ENCODE measurements around the gene FNTB. TPM values are rescaled to one million over a fixed set of nuclear protein-coding genes. Genes with fewer than 3 reads are reported as not detected.

Gene FNTB
- total and polyA plus RNA-seq, 9 of the 15 experiments (the other 6 are each of a cell fraction or from before 2014, with no cell fraction given) = 6.9 to 23.2 (median 12.2) TPM

GRCh38 chr14:65072937-65073336, 86.2 kb downstream of the FNTB start (continued):
- TF ChIP-seq, protein P1, sequence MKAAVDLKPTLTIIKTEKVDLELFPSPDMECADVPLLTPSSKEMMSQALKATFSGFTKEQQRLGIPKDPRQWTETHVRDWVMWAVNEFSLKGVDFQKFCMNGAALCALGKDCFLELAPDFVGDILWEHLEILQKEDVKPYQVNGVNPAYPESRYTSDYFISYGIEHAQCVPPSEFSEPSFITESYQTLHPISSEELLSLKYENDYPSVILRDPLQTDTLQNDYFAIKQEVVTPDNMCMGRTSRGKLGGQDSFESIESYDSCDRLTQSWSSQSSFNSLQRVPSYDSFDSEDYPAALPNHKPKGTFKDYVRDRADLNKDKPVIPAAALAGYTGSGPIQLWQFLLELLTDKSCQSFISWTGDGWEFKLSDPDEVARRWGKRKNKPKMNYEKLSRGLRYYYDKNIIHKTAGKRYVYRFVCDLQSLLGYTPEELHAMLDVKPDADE (conservative IDR thresholded peaks at IDR 0.05; ENCODE audit: control insufficient read depth, low read depth, low read length) = no peak
- peak; percentile 54 for TF ChIP-seq CTBP1 (IDR thresholded peaks at IDR 0.05; ENCODE audit: borderline replicate concordance)
- TF ChIP-seq SREBF1 (IDR thresholded peaks at IDR 0.05; ENCODE audit: borderline replicate concordance, low read depth, low read length) = no peak
- TF ChIP-seq RCOR1 (IDR thresholded peaks at IDR 0.05; ENCODE audit: borderline replicate concordance in 1 of 2, low read depth in 2 of 2, low read length in 2 of 2) = peak in 1 of 2 experiments; percentile 12; a peak in 1 of 4 replicates
- TF ChIP-seq HNRNPUL1 (IDR thresholded peaks at IDR 0.05; ENCODE audit: low read length) = no peak
- TF ChIP-seq CBFA2T3 (IDR thresholded peaks at IDR 0.05) = peak; percentile 65
- no peak for TF ChIP-seq NR3C1 (CRISPR knock-in tag; IDR thresholded peaks at IDR 0.05)
- no peak for TF ChIP-seq JUNB (CRISPR knock-in tag; conservative IDR thresholded peaks at IDR 0.05)
- TF ChIP-seq, protein P2, sequence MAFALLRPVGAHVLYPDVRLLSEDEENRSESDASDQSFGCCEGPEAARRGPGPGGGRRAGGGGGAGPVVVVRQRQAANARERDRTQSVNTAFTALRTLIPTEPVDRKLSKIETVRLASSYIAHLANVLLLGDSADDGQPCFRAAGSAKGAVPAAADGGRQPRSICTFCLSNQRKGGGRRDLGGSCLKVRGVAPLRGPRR (CRISPR knock-in tag; IDR thresholded peaks at IDR 0.05) = no peak
- no peak for TF ChIP-seq ZNF347 (CRISPR knock-in tag; IDR thresholded peaks at IDR 0.05; ENCODE audit: low read depth)
- no peak for TF ChIP-seq ZNF431 (CRISPR knock-in tag; IDR thresholded peaks at IDR 0.05)
- TF ChIP-seq ELF4 (CRISPR knock-in tag; IDR thresholded peaks at IDR 0.05) = no peak
- no peak for TF ChIP-seq LCOR (CRISPR knock-in tag; IDR thresholded peaks at IDR 0.05)
- TF ChIP-seq ZBTB11 (CRISPR knock-in tag; IDR thresholded peaks at IDR 0.05) = no peak
- TF ChIP-seq POLR2AphosphoS5 (IDR thresholded peaks at IDR 0.05; ENCODE audit: control insufficient read depth, insufficient read depth, low read depth, low read length) = no peak
- no peak for TF ChIP-seq STAT6 (CRISPR knock-in tag; IDR thresholded peaks at IDR 0.05)
- TF ChIP-seq HDAC6 (IDR thresholded peaks at IDR 0.05; ENCODE audit: low read depth, low read length) = no peak
- TF ChIP-seq ARID1B (IDR thresholded peaks at IDR 0.05) = peak; percentile 33; the same call in 1 of the 2 replicates
- no peak for TF ChIP-seq ZNF324 (CRISPR knock-in tag; IDR thresholded peaks at IDR 0.05)
- TF ChIP-seq MAZ (CRISPR knock-in tag; conservative IDR thresholded peaks at IDR 0.05 in 1 of 2, IDR thresholded peaks at IDR 0.05 in 1 of 2) = no peak
- TF ChIP-seq PHTF2 (CRISPR knock-in tag; IDR thresholded peaks at IDR 0.05) = no peak

Data from K562 (cell line).